H1 (cell line): ENCODE measurements around the gene CRABP1. TPM values are rescaled to one million over a fixed set of nuclear protein-coding genes. Genes with fewer than 3 reads are reported as not detected.

Experiments used
- CTCF ChIA-PET: fragments of 300-600 bp; sonication (Branson Sonifier 250); formaldehyde crosslinking; loops from one replicate; lab custom pipeline; 2021; ENCODE audit not compliant: partially characterized antibody; lab: Charles Lee
- POLR2A ChIA-PET: fragments of 300-600 bp; sonication (Branson Sonifier 250); formaldehyde crosslinking; loops from one replicate; lab custom pipeline; 2021; ENCODE audit warnings: inconsistent platforms; ENCODE audit not compliant: partially characterized antibody; lab: Charles Lee
- DNase-seq, 2 experiments: peaks; one replicate each; pipeline versions ENCODE4 v3.0.0 to v3.0.0-alpha.2; 2010 to 2022; ENCODE audit warnings: low spot score in 2 of 2, low read depth in 1 of 2, mixed read lengths in 1 of 2
- FAIRE-seq: peaks from 2 replicates; lab custom pipeline; 2011; peaks lifted over from hg19 to GRCh38; lab: Jason Lieb, UNC
- H2AFZ ChIP-seq: 2 replicates; pipeline ENCODE4 v1.8.1; 2012; ENCODE audit warnings: low read length, inconsistent platforms
- H2AK5ac ChIP-seq: 2 replicates; pipeline ENCODE4 v1.6.1; 2013; ENCODE audit warnings: low read depth, low read length
- H2BK120ac ChIP-seq: replicated peaks from 2 replicates; pipeline ENCODE3; 2013; ENCODE audit warnings: low read depth, low read length, inconsistent platforms
- H2BK12ac ChIP-seq: 2 replicates; pipeline ENCODE4 v1.6.1; 2013; ENCODE audit warnings: low read depth, low read length
- H2BK15ac ChIP-seq: 2 replicates; pipeline ENCODE4 v1.6.1; 2013; ENCODE audit warnings: low read length
- H2BK20ac ChIP-seq: 2 replicates; pipeline ENCODE4 v1.6.1; 2013; ENCODE audit warnings: low read length
- H2BK5ac ChIP-seq: 2 replicates; pipeline ENCODE4 v1.6.1; 2013; ENCODE audit warnings: low read depth, low read length
- H3K14ac ChIP-seq: 2 replicates; pipeline ENCODE4 v1.6.1; 2013; ENCODE audit warnings: inconsistent platforms; ENCODE audit not compliant: insufficient read length
- H3K18ac ChIP-seq: 2 replicates; pipeline ENCODE4 v1.6.1; 2013; ENCODE audit warnings: low read length; ENCODE audit errors: extremely low read depth
- H3K23ac ChIP-seq: 2 replicates; pipeline ENCODE4 v1.6.1; 2013; ENCODE audit warnings: inconsistent platforms; ENCODE audit not compliant: insufficient read length
- H3K23me2 ChIP-seq: 2 replicates; pipeline ENCODE4 v1.6.1; 2013; ENCODE audit warnings: low read depth, low read length
- H3K27ac ChIP-seq: 2 replicates; pipeline ENCODE4 v1.6.1; 2011; ENCODE audit warnings: low read depth, low read length, inconsistent platforms
- H3K27me3 ChIP-seq, 4 experiments: replicated peaks in 1 of 4; 1 replicate in 1 of 4; 2 replicates in 3 of 4; pipeline versions ENCODE4 v1.6.1 to v1.8.1; 2011 to 2013; ENCODE audit warnings: low read length in 3 of 4, mild to moderate bottlenecking in 3 of 4, inconsistent platforms in 2 of 4, mixed read lengths in 2 of 4, moderate library complexity in 1 of 4; ENCODE audit not compliant: control insufficient read depth in 3 of 4, insufficient read depth in 3 of 4; ENCODE audit errors: extremely low read depth in 1 of 4
- H3K36me3 ChIP-seq, 4 experiments: 2 replicates each; pipeline versions ENCODE4 v1.6.1 to v1.8.1; 2011 to 2013; ENCODE audit warnings: mild to moderate bottlenecking in 4 of 4, low read length in 3 of 4, moderate library complexity in 2 of 4, control low read depth in 1 of 4, inconsistent platforms in 1 of 4; ENCODE audit not compliant: insufficient read depth in 4 of 4, control insufficient read depth in 2 of 4
- H3K4ac ChIP-seq: replicated peaks from 2 replicates; pipeline ENCODE3; 2013; ENCODE audit warnings: low read length, low read depth, mixed read lengths, inconsistent platforms; ENCODE audit not compliant: insufficient read length
- H3K4me1 ChIP-seq, 4 experiments: replicated peaks in 1 of 4; 1 replicate in 1 of 4; 2 replicates in 3 of 4; pipeline versions ENCODE4 v1.6.1 to v1.8.1; 2011 to 2013; ENCODE audit warnings: low read length in 3 of 4, inconsistent platforms in 2 of 4, mixed read lengths in 1 of 4; ENCODE audit not compliant: insufficient read depth in 4 of 4, control insufficient read depth in 3 of 4
- H3K4me2 ChIP-seq, 2 experiments: 2 replicates each; pipeline versions ENCODE4 v1.6.1 to v1.8.1; 2011 to 2013; ENCODE audit warnings: low read depth in 2 of 2, low read length in 2 of 2, control low read depth in 1 of 2, inconsistent platforms in 1 of 2, mild to moderate bottlenecking in 1 of 2; ENCODE audit not compliant: insufficient read depth in 1 of 2
- H3K4me3 ChIP-seq, 4 experiments: fragments of 200-600, 300-600 bp in 1 of 4; sonication (generic), shearing (Covaris generic), sonication (Bioruptor Twin) in 1 of 4; 2 replicates each; pipeline versions ENCODE4 v1.5.1 to v1.8.1; 2011 to 2016; ENCODE audit warnings: low read length in 4 of 4, low read depth in 3 of 4, control low read depth in 2 of 4, inconsistent platforms in 2 of 4, mild to moderate bottlenecking in 2 of 4, mixed read lengths in 1 of 4, moderate library complexity in 1 of 4; ENCODE audit not compliant: insufficient read depth in 2 of 4; ENCODE audit errors: extremely low read depth in 1 of 4
- H3K56ac ChIP-seq: replicated peaks from 2 replicates; pipeline ENCODE3; 2013; ENCODE audit warnings: low read depth, mild to moderate bottlenecking, mixed read lengths, low read length, inconsistent platforms; ENCODE audit not compliant: insufficient read length
- H3K79me1 ChIP-seq: 2 replicates; pipeline ENCODE4 v1.6.1; 2013; ENCODE audit warnings: low read depth, low read length, control low read depth
- H3K79me2 ChIP-seq, 2 experiments: 2 replicates each; pipeline versions ENCODE4 v1.6.1 to v1.8.1; 2012 to 2013; ENCODE audit warnings: low read length in 2 of 2, mild to moderate bottlenecking in 2 of 2, inconsistent platforms in 1 of 2; ENCODE audit not compliant: insufficient read depth in 2 of 2, control insufficient read depth in 1 of 2
- H3K9ac ChIP-seq, 4 experiments: replicated peaks in 1 of 4; 1 replicate in 1 of 4; 2 replicates in 3 of 4; pipeline versions ENCODE4 v1.6.1 to v1.8.1; 2011 to 2013; ENCODE audit warnings: low read depth in 3 of 4, low read length in 3 of 4, control low read depth in 2 of 4, mild to moderate bottlenecking in 2 of 4, moderate library complexity in 2 of 4, inconsistent platforms in 1 of 4; ENCODE audit errors: extremely low read depth in 1 of 4
- H3K9me3 ChIP-seq, 2 experiments: 2 replicates each; pipeline versions ENCODE4 v1.6.1 to v1.8.1; 2012 to 2013; ENCODE audit warnings: mild to moderate bottlenecking in 2 of 2, moderate library complexity in 2 of 2, control low read depth in 1 of 2, inconsistent platforms in 1 of 2, low read depth in 1 of 2, low read length in 1 of 2, mixed read lengths in 1 of 2; ENCODE audit not compliant: insufficient read depth in 2 of 2
- H4K20me1 ChIP-seq, 2 experiments: replicated peaks in 1 of 2; 2 replicates each; pipeline versions ENCODE3 to v1.8.1; 2011 to 2013; ENCODE audit warnings: inconsistent platforms in 2 of 2, low read length in 2 of 2, mild to moderate bottlenecking in 1 of 2; ENCODE audit not compliant: insufficient read depth in 2 of 2, control insufficient read depth in 1 of 2
- H4K5ac ChIP-seq: 2 replicates; pipeline ENCODE4 v1.6.1; 2013; ENCODE audit warnings: low read length, low read depth, mixed read lengths, inconsistent platforms; ENCODE audit not compliant: insufficient read length
- H4K8ac ChIP-seq: 2 replicates; pipeline ENCODE4 v1.8.0; 2013; ENCODE audit warnings: mild to moderate bottlenecking, moderate library complexity, low read length, inconsistent platforms; ENCODE audit not compliant: insufficient read depth; ENCODE audit errors: extremely low read depth
- H4K91ac ChIP-seq: replicated peaks from 2 replicates; pipeline ENCODE3; 2013; ENCODE audit warnings: low read length, mixed read lengths, inconsistent platforms; ENCODE audit not compliant: insufficient read length
- ATF3 ChIP-seq: IDR thresholded peaks from 2 replicates; pipeline ENCODE4 v1.6.1; 2011; ENCODE audit warnings: low read depth, mild to moderate bottlenecking, low read length; ENCODE audit not compliant: insufficient read depth
- CBX5 ChIP-seq: fragments of 300-800, 300-1000 bp; sonication (generic); IDR thresholded peaks from 2 replicates; pipeline ENCODE4 v1.7.1; 2016; ENCODE audit warnings: antibody characterized with exemption, low read length, low read depth
- POLR2AphosphoS5 ChIP-seq: IDR thresholded peaks from 2 replicates; pipeline ENCODE4 v1.6.1; 2011; ENCODE audit warnings: low read depth, low read length
- RBBP5 ChIP-seq: IDR thresholded peaks from 2 replicates; pipeline ENCODE4 v1.7.1; 2012; ENCODE audit warnings: low read depth, mild to moderate bottlenecking, inconsistent platforms, low read length, moderate library complexity, borderline replicate concordance
- RNF2 ChIP-seq: fragments of 200-900, 300-1000 bp; sonication (generic); IDR thresholded peaks from 2 replicates; pipeline ENCODE4 v1.7.1; 2016; ENCODE audit warnings: borderline replicate concordance, low read depth, mild to moderate bottlenecking, antibody characterized with exemption, low read length; ENCODE audit not compliant: poor library complexity, severe bottlenecking; ENCODE audit errors: missing control alignments
- SIN3A ChIP-seq, 2 experiments: IDR thresholded peaks in 1 of 2; conservative IDR thresholded peaks in 1 of 2; 2 replicates each; pipeline ENCODE4 v1.6.1; 2011 to 2012; ENCODE audit warnings: low read length in 2 of 2, improper control_type of control experiment in 1 of 2, low read depth in 1 of 2, mild to moderate bottlenecking in 1 of 2
- SIX5 ChIP-seq: IDR thresholded peaks from 2 replicates; pipeline ENCODE4 v1.6.1; 2011; ENCODE audit warnings: mild to moderate bottlenecking, low read depth, low read length
- SRF ChIP-seq: IDR thresholded peaks from 2 replicates; pipeline ENCODE4 v1.6.1; 2011; ENCODE audit warnings: mild to moderate bottlenecking, low read depth, low read length, moderate library complexity
- USF2 ChIP-seq: IDR thresholded peaks from 2 replicates; pipeline ENCODE4 v1.6.1; 2011; ENCODE audit warnings: low read length, improper control_type of control experiment
- WGBS, 2 experiments: shearing (Covaris generic) in 1 of 2; methylation state at CpG; one replicate each; pipeline versions ENCODE4 v1.1.6 to v1.1.7; 2013 to 2015; ENCODE audit warnings: low lambda C conversion rate in 2 of 2, mixed read lengths in 2 of 2, inconsistent platforms in 1 of 2, low coverage in 1 of 2, missing lambda C conversion rate in 1 of 2; ENCODE audit not compliant: insufficient replicate concordance in 2 of 2, insufficient coverage in 1 of 2, insufficient read length in 1 of 2; ENCODE audit errors: extremely low coverage in 1 of 2, missing lambda C conversion rate in 1 of 2; 5-methylcytosine and 5-hydroxymethylcytosine counted together
- polyA plus RNA-seq, 7 experiments: library from polyadenylated mRNA; depleted of rRNA in 3 of 7; stranded (reverse) in 5 of 7; unstranded in 2 of 7; fragments of >200 nt in 5 of 7; fragments of 200-250 nt in 2 of 7; gene quantifications; 1 replicate in 5 of 7; 2 replicates in 1 of 7; 4 replicates in 1 of 7; pipeline versions ENCODE4 v1.2.1 to v1.2.3, GENCODE V29; 2011 to 2013; ENCODE audit warnings: missing spikeins in 2 of 7, mixed read lengths in 2 of 7
- total RNA-seq: library from RNA; stranded (reverse); fragmentation: NEBNext Ultra II Directional; extraction: Animal tissue kit (Norgen Biotek cat#: 25700); gene quantifications from 2 replicates; pipeline ENCODE4 v1.2.1, GENCODE V29; 2021

CRABP1 gene
- total and polyA plus RNA-seq, 2 of the 8 experiments (the other 6 are each of a cell fraction or from before 2014, with no cell fraction given), result 385 to 655 TPM

- Histone ChIP-seq H2BK12ac (peak overlapping the region; percentile 45; the same call in 1 of the 2 replicates), H3K4ac (no peak overlapping the region), H3K23me2 (no peaks in the 10 kb centered on the region), H2AK5ac (no peak overlapping the region; the same call in 1 of the 2 replicates), H3K36me3 (no peaks in the 10 kb centered on the region), H3K14ac (no peak overlapping the region), H3K79me1 (no peaks in the 10 kb centered on the region), H4K5ac (peak overlapping the region; percentile 54), H3K4me3 (no peak overlapping the region), H3K79me2 (no peaks in the 10 kb centered on the region), H4K91ac (peak overlapping the region; percentile 23), H3K4me2 (peak overlapping the region; percentile 26 to 30; a peak in 3 of 4 replicates), H3K56ac (no peak overlapping the region), H2BK20ac (no peak overlapping the region), H2AFZ (peak overlapping the region; percentile 72; the same call in 1 of the 2 replicates), H3K9ac (no peak overlapping the region; a peak in 1 of 7 replicates), H3K18ac (peak overlapping the region; percentile 57; the same call in 1 of the 2 replicates), H2BK120ac (peak overlapping the region; percentile 14), H3K27me3 (no peaks in the 10 kb centered on the region), H2BK15ac (0 out of 2 replicates have a peak overlapping the region, but pooled peaks have one; percentile 18), H3K4me1 (peaks cover 8 to 19% (median 14%) of the 10 kb centered on the region in 4 experiments), H3K9me3 (no peaks in the 10 kb centered on the region), H3K27ac (no peak overlapping the region), H4K20me1 (no peaks in the 10 kb centered on the region), H4K8ac (no peak overlapping the region), H2BK5ac (peak overlapping the region; percentile 91; the same call in 1 of the 2 replicates), H3K23ac (no peak overlapping the region)
- FAIRE-seq (no peak), DNase-seq (no peak)
- ChIA-PET CTCF (interaction anchor here (0.9 to 5.6 kb wide), 8 partner anchors 11 to 127 kb away, joined by 3 to 42 read pairs (median 7); partner anchors contain the start of gene CRABP1), POLR2A (interaction anchor here (1.6 to 2.7 kb wide), 2 partner anchors 18 to 24 kb away, joined by 4 to 15 read pairs; partner anchors contain the start of genes CRABP1 and SKIC8)
- WGBS, 2 experiments, result 87% methylated on average over 18 of the region's 19 CpGs; no CpG with 5 or more reads in 1 of the 2 experiments
- TF ChIP-seq POLR2AphosphoS5 (no peak), ATF3 (no peak), RBBP5 (no peak), USF2 (no peak), SIN3A (conservative IDR thresholded peaks at IDR 0.05 in 1 of 2, IDR thresholded peaks at IDR 0.05 in 1 of 2; ENCODE audit: low read depth in 1 of 2, low read length in 2 of 2) (no peak), SRF (no peak), CBX5 (no peak), RNF2 (no peak), SIX5 (no peak)
These were observed 17.2 kb upstream of the CRABP1 start for GRCh38 chr15:78322724-78323521.
